Right atrium auricular region (tissue), 2 donors: ENCODE data around the gene MGAT5B. TPM values are rescaled to one million over a fixed set of nuclear protein-coding genes. Genes with fewer than 3 reads are reported as not detected.

Experiments
- DNase-seq: peaks from one replicate; pipeline ENCODE4 v3.0.0-alpha.2; 2019; ENCODE audit warnings: low spot score
- H3K27ac ChIP-seq, 2 donors: fragments of 200-600 bp; sonication (generic); 1 replicate in 1 of 2; 2 replicates in 1 of 2; pipeline ENCODE4 v1.5.1; 2016 to 2019
- H3K27me3 ChIP-seq, 2 donors: fragments of 200-600 bp; sonication (generic); one replicate each; pipeline versions ENCODE4 v1.5.1 to v1.6.0; 2017 to 2019
- H3K36me3 ChIP-seq: fragments of 200-600 bp; sonication (generic); one replicate; pipeline ENCODE4 v1.5.1; 2016
- H3K4me1 ChIP-seq, 2 donors: fragments of 200-600 bp; sonication (generic); one replicate each; pipeline versions ENCODE4 v1.5.1 to v1.6.0; 2017 to 2019
- H3K4me3 ChIP-seq, 2 donors: fragments of 200-600 bp; sonication (generic); 1 replicate in 1 of 2; 2 replicates in 1 of 2; pipeline ENCODE4 v1.5.1; 2017 to 2019; ENCODE audit warnings: mild to moderate bottlenecking in 1 of 2, moderate library complexity in 1 of 2
- H3K9me3 ChIP-seq, 2 donors: fragments of 200-600 bp; sonication (generic); one replicate each; pipeline ENCODE4 v1.5.1; 2019
- CTCF ChIP-seq, 2 donors: fragments of 200-600 bp; sonication (generic); IDR thresholded peaks; one replicate each; pipeline ENCODE4 v1.5.1; 2019; ENCODE audit warnings: antibody characterized with exemption in 2 of 2
- total RNA-seq, 2 donors: library from RNA; depleted of rRNA; stranded (reverse); fragments of >200 nt; gene quantifications; one replicate each; pipeline ENCODE4 v1.1.0, GENCODE V29; 2016

The MGAT5B gene
- total RNA-seq, 2 donors from 2014 or later = not detected

- no peaks in the 10 kb centered on the region for H3K36me3 ChIP-seq
- no peaks in the 10 kb centered on the region for H3K27me3 ChIP-seq
- DNase-seq = no peak
- H3K9me3 ChIP-seq = no peaks in the 10 kb centered on the region
- no peak overlapping the region for H3K4me3 ChIP-seq
- H3K4me1 ChIP-seq = no peaks in the 10 kb centered on the region
- no peak overlapping the region for H3K27ac ChIP-seq
- no peak for TF ChIP-seq CTCF (IDR thresholded peaks at IDR 0.05)
These were observed 115.0 kb downstream of the MGAT5B start for GRCh38 chr17:76983075-76983775.

GRCh38 chr17:76986365-76986764, 118.2 kb downstream of the MGAT5B start:
- Histone ChIP-seq H3K27me3 (no peaks in the 10 kb centered on the region), H3K4me1 (no peaks in the 10 kb centered on the region), H3K4me3 (no peak overlapping the region), H3K36me3 (no peaks in the 10 kb centered on the region), H3K27ac (no peak overlapping the region), H3K9me3 (no peaks in the 10 kb centered on the region)
- no peak for DNase-seq
- no peak for TF ChIP-seq CTCF (IDR thresholded peaks at IDR 0.05)

GRCh38 chr17:76987486-76988093, 119.4 kb downstream of the MGAT5B start:
- Histone ChIP-seq H3K4me3 (no peak overlapping the region), H3K27ac (no peak overlapping the region), H3K27me3 (no peaks in the 10 kb centered on the region), H3K36me3 (no peaks in the 10 kb centered on the region), H3K4me1 (no peaks in the 10 kb centered on the region), H3K9me3 (no peaks in the 10 kb centered on the region)
- DNase-seq = no peak
- TF ChIP-seq CTCF (IDR thresholded peaks at IDR 0.05) = no peak

GRCh38 chr17:76988796-76989195, 120.6 kb downstream of the MGAT5B start:
- Histone ChIP-seq H3K27ac (no peak overlapping the region), H3K36me3 (no peaks in the 10 kb centered on the region), H3K4me3 (no peak overlapping the region), H3K9me3 (no peaks in the 10 kb centered on the region), H3K4me1 (no peaks in the 10 kb centered on the region), H3K27me3 (no peaks in the 10 kb centered on the region)
- no peak for DNase-seq
- TF ChIP-seq CTCF (IDR thresholded peaks at IDR 0.05) = no peak

- H3K27me3 ChIP-seq = no peaks in the 10 kb centered on the region
- TF ChIP-seq CTCF (IDR thresholded peaks at IDR 0.05) = no peak
- no peaks in the 10 kb centered on the region for H3K4me1 ChIP-seq
- H3K36me3 ChIP-seq = no peaks in the 10 kb centered on the region
- no peak overlapping the region for H3K27ac ChIP-seq
- no peak overlapping the region for H3K4me3 ChIP-seq
- no peaks in the 10 kb centered on the region for H3K9me3 ChIP-seq
- DNase-seq = no peak
These were observed 121.3 kb downstream of the MGAT5B start for GRCh38 chr17:76989519-76989918.
